HG02981 (cell line): ENCODE measurements around the gene CACNA2D3.

Source experiments
- ATAC-seq: cut with Tn5 transposase; IDR thresholded peaks from one replicate; pipeline ENCODE4 v1.9.1; 2021; ENCODE audit warnings: mild to moderate bottlenecking, moderate library complexity; ENCODE audit not compliant: unreplicated experiment

The CACNA2D3 gene

GRCh38 chr3:54889731-54890130, 767.4 kb downstream of the CACNA2D3 start:
- ATAC-seq, result no peak

GRCh38 chr3:54891540-54891897, 769.2 kb downstream of the CACNA2D3 start:
- no peak for ATAC-seq

- no peak for ATAC-seq
Measured at GRCh38 chr3:54892168-54892567, 769.8 kb downstream of the CACNA2D3 start.

GRCh38 chr3:54895613-54896012, 773.3 kb downstream of the CACNA2D3 start:
- no peak for ATAC-seq

- no peak for ATAC-seq
Measured at GRCh38 chr3:54897028-54897711, 774.8 kb downstream of the CACNA2D3 start.

- ATAC-seq, result no peak
Measured at GRCh38 chr3:54899273-54899672, 776.9 kb downstream of the CACNA2D3 start.

GRCh38 chr3:54900838-54901591, 778.7 kb downstream of the CACNA2D3 start:
- no peak for ATAC-seq

- no peak for ATAC-seq
Measured at GRCh38 chr3:54901906-54902685, 779.7 kb downstream of the CACNA2D3 start.

- ATAC-seq, result no peak
Measured at GRCh38 chr3:54905261-54905888, 783.0 kb downstream of the CACNA2D3 start.

GRCh38 chr3:54905920-54906319, 783.6 kb downstream of the CACNA2D3 start:
- ATAC-seq, result no peak

- no peak for ATAC-seq
Measured at GRCh38 chr3:54906763-54907162, 784.4 kb downstream of the CACNA2D3 start.

GRCh38 chr3:54909191-54909590, 786.8 kb downstream of the CACNA2D3 start:
- ATAC-seq, result no peak

GRCh38 chr3:54914180-54914579, 791.8 kb downstream of the CACNA2D3 start:
- no peak for ATAC-seq

- ATAC-seq, result no peak
Measured at GRCh38 chr3:54915181-54915580, 792.8 kb downstream of the CACNA2D3 start.

GRCh38 chr3:54915976-54916375, 793.6 kb downstream of the CACNA2D3 start:
- ATAC-seq, result no peak

- no peak for ATAC-seq
Measured at GRCh38 chr3:54916732-54917131, 794.4 kb downstream of the CACNA2D3 start.

- ATAC-seq, result no peak
Measured at GRCh38 chr3:54917174-54917573, 794.8 kb downstream of the CACNA2D3 start.

- no peak for ATAC-seq
Measured at GRCh38 chr3:54917862-54918261, 795.5 kb downstream of the CACNA2D3 start.

GRCh38 chr3:54918516-54918915, 796.2 kb downstream of the CACNA2D3 start:
- no peak for ATAC-seq

GRCh38 chr3:54928046-54928770, 805.9 kb downstream of the CACNA2D3 start, which contains the start of gene LRTM1:
LRTM1 (minus strand) TSS chr3:54928059; CDS start chr3:54927911, 148 bp downstream.
- ATAC-seq, result no peak
